GM21576 (cell line): ENCODE results near the gene TTLL12.

Experiments used
- ATAC-seq: cut with Tn5 transposase; IDR thresholded peaks from one replicate; pipeline ENCODE4 v1.9.1; 2021; ENCODE audit warnings: mild to moderate bottlenecking, moderate library complexity; ENCODE audit not compliant: unreplicated experiment

The TTLL12 gene

DNA sequence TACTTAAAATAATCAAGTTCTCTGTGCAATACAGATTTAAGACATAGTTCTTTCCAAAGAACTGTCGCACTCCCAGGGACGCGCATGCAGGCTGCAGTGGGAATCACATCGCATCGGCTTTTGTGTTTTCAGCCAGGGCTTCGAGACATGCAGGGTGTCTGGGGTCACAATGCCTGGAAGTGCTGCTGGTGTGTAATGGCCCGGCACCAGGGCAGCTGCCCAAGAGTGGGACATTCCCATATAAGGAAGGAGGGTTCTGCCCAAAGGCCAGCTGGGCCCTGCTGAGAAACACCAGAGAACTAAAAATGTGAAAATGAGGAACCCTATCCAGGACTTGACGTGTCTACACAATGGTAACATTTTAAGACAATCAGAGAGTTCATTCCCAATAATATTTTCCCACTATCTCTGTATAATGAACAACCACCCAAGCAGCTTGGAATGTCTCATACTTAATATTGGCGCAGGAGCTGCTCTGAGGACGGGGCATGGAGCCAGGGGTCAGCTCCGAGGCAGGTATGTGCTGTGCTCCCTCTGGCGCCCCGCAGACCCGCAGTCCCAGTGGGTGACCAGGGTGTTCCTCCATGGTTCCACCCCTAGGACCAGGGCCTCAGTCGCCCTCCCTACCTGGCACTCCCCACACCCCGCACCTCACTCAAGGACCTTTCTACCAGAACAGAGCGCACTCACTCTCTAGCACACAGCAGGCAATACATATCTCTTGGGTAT lies 55.0 kb downstream of the TTLL12 start:
- ATAC-seq, result no peak

DNA sequence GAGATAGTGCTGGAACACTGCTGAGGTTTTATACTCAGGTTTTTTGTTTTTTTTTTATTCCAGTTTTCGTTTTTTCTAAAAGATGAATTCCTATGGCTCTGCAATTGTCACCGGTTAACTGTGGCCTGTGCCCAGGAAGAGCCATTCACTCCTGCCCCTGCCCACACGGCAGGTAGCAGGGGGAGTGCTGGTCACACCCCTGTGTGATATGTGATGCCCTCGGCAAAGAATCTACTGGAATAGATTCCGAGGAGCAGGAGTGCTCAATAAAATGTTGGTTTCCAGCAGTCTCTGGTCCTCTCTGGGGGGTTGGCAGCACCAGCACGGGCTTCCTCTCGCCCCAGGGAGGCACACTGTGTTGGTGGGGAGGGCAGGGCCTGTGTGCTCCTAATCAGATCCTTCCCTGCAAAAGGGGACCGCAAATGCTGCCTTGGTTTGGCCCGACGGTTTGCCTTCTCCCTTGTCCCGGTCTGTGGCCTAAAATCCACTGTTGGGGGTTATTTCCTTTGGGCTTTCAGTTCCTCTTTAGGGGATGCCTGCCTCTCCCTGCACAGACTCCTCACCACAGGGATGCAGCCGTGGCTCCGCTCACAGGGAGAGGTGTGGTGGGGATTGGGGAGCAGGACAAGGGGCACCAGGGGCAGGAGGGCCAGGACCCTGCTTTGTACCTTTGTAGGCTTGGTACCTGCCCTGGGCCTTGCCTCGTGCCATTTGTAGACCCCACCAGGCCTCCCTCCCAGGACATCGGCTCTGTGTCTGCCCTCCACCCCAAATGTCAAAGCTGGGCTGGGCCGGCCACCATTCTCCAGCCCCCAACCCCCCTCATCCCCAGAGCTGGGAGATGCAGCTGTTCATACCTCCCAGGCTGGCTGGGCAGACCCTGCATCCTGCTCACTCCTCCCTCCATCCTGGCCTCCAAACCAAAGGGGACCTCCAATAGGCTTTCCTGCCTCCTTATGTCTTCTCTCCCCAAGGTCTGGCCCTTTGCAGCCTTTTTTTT lies 57.2 kb downstream of the TTLL12 start:
- ATAC-seq, result no peak

DNA sequence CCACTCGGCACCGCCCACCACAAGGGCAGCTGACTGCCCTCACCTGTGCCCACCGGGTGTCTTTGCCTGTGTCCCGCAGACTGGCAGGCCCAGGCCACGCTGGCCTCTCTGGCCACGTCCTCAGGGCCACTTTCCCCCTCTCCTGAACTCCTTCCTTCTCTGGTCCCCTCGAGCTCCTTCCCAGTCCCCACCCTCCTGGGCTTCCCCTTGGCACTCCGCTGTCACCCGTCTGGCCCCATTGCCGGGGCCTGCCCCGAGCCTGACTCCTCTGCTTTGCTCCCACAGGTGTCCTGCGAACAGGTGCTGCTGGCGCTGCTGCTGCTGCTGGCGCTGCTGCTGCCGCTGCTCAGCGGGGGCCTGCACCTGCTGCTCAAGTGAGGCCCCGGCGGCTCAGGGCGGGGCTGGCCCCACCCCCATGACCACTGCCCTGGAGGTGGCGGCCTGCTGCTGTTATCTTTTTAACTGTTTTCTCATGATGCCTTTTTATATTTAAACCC lies 58.0 kb downstream of the TTLL12 start:
- ATAC-seq, result no peak

DNA sequence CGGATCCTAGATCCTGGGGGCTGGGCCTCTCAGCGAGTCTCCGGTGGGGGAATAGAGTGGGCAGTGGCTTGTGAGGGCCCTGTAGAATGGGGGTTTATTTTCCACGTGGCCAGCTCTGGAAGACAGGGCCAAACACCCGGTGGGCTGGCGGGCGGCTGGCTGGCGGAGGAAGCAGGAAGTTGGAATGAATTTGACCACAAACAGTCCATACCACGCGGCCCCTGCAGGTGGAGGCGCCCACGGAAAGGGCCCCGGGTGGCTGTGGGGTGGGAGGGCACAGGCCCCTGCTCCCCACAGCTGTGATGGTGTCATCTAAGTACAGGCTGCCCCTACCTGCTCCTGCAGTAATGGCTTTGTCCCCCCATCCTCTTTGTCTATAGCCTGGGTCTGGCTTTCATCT lies 58.8 kb downstream of the TTLL12 start:
- ATAC-seq, result no peak

DNA sequence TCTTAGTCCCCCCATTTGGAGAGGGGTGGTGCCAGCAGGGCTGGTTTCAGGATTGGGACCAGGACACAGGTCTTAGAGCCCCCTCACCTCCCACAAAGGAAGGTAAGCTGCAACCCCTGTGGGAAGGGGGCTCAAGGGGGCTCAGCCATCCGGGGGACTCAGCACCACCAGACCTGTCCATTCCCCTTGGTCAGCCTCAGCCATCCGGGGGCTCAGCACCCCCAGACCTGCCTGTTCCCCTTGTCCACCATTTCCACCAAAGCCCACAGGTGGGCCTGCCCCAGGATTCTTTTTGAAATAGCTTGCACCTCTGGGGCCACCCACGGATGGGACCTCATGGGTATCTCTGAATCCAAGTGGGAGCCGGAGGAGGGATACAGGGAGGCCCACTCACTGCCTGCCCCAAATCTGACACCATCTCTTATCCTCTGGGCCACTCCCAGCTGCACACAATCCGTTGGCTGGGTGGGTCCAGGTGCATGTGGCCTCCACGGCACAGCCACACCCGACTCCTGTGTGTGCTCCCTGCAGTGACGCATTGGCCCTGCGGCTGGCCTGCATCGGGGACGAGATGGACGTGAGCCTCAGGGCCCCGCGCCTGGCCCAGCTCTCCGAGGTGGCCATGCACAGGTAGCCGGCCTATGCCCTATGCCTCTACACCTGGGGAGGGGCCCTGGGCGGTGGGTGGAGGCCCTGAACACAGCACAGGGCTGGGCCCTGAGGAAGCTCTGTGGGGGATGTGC lies 59.6 kb downstream of the TTLL12 start:
- no peak for ATAC-seq

DNA sequence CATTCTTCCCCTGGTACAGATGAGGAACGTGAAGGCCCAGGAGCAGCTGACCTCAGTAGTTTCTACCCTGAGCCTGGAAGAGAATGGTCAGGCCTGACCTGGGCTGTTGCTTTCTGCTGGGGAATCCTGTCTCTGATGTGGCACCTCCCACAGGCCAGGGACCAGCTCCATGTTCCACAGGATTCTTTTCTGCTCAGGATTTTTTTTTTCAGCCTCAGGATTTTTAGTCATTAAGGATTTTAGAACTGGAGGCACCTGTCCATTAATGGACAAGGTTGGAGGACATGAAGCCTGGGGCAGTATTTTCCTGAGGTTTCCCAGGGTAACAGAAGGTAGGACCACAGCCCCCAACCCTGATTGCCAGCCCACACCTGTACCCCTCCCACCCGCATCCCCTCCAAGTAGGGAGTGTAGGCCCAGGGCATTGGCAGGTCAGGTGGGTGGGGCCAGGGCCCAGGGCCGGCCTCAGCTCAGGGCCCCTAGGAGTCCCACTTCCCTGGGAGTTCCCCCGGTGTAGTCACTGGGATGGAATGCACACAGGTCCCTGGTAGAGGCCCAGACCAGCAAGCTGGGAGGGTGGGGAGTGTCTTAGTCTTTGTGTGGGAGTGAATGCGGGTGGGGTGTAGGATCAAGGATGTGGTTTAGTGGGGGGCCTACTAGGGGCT lies 60.3 kb downstream of the TTLL12 start:
- no peak for ATAC-seq

DNA sequence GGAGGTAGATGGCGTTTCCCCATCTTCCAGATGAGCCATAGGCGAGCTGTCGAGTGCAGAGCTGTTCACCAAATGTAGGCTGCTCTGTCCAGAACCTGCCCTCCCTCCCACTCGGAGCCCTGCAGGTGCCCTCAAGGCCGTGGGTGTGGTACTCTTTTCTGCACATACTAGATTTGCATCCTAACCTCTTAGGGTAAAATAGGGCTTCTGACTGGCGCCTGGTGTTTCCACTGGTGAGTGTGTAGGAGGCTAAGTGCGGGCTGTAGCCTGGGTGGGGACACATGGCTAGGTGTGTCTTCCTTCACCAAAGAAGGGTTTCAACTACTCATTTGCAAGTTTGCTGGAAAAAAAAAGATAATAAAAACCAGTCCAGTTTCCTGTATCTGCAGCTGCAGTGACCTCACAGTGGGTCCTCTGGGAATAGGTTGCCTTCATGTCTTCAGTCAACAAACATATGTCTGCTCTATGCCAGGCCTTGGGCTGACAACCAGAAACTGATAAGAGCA lies 67.9 kb downstream of the TTLL12 start:
- peak; percentile 54 for ATAC-seq

DNA sequence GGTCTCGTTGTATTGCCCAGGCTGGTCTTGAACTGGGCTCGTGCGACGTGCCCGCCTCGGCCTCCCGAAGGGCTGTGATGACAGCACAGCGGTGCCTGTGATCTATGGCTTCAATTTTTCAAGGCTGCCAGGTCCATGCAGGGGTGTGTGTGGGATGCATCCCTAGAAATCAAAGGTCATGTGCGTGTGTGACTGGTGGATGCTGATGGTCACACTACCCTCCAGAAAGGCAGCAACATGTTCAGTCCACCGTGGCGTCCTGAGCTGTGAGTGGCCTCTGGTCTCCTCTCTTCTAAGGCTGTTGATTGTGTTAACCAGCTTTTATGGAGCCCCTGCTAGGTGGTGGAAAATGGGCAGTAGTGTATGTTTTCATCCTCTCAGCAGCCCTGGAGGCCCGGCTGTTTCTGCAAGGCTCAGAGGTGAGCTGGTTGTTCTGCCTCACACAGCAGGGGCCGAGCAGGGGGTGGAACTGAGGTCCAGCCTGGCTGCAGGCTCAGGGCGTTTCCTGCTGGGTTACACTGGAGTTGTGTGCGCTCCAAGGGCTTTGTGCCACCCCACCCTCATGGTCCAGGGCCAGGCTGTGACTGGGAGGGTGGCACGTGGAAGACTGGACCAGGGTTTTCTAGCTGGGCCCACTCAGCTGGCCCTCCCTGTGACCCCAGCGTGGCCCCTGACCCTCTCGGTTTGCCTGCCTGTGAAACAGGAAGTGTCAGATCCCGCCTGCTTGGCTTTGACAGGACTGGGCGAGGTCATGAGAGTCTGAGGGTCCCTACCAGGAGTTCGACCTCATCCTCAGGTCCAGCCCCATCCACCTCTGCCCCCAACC lies 68.7 kb downstream of the TTLL12 start:
- no peak for ATAC-seq

DNA sequence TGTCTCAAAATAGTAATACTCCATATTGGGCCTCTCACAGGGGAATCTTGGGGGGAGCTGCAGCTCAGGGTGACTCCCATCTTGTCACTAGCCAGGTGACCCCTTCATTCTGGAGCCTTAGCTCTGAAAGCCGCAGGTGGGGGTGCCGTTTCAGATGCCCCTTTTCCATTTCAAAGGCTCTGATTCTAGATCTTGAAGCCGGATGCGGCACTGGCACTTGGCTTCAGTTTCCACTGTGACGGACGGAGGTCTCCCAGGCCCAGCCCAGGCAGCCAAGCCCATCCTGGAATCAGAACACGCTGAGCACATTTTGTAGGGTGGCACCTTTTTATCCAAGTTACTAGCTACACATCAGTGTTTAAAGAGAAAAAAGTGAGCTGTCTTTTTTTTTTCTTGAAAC lies 70.0 kb downstream of the TTLL12 start:
- no peak for ATAC-seq
